HG02938 (cell line): ENCODE data around the gene CCNG1.

ENCODE experiments used
- ATAC-seq: cut with Tn5 transposase; IDR thresholded peaks from one replicate; pipeline ENCODE4 v1.9.1; 2021; ENCODE audit warnings: mild to moderate bottlenecking, moderate library complexity; ENCODE audit not compliant: unreplicated experiment

Gene CCNG1

DNA sequence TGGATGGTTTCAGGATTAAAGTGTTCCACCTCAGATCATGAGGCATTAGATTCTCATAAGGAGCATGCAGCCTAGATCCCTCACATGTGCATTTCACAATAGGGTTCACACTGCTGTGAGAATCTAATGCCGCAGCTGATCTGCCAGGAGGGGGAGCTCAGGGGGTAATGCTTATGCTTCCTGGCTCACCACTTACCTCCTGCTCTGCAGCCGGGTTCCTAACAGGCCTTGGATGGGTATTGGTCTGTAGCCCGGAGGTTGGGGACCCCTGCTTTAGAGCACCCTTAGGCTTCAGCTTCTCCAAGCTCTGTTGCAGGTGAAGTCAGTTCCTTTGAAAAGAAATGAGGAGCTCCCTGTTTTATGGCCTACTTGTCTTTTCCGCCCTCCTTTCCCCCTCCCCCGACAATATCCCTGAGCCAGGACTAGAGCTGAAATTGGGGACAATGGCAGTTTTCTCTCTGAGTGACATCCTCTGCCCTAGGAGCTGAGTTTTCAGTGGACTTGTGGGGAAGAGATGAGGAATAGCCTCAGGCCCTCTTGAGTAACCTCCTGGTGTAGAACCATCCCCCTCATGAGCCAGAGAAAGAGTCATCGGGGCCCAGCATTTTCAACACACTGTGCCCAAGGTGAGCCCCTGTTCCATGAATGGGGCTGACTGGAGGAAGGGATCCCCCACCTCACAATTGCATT is 51.8 kb downstream of the CCNG1 start:
- no peak for ATAC-seq

DNA sequence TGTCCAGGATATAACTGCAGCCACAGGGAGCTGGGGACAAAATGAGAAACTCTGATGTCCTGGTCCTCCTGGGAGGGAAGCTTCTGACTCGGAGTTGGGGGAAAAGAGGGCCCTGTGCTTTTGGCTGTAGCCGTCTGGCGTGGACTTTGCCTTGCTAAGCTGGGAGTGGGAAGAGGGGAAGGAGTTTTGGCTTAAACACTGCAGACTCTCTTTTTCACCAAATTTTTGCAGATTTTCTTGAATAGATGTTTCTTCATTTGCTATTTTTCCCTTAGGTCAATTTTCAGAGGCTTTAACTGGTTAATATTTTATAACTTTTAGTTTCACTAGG is 52.3 kb downstream of the CCNG1 start:
- no peak for ATAC-seq
